ENCODE results near the gene ZNF304. TPM values are rescaled to one million over a fixed set of nuclear protein-coding genes. Genes with fewer than 3 reads are reported as not detected.

Gene ZNF304
- total and polyA plus RNA-seq, 5 donors = 3.9 to 12.6 (median 10.2) TPM

DNA sequence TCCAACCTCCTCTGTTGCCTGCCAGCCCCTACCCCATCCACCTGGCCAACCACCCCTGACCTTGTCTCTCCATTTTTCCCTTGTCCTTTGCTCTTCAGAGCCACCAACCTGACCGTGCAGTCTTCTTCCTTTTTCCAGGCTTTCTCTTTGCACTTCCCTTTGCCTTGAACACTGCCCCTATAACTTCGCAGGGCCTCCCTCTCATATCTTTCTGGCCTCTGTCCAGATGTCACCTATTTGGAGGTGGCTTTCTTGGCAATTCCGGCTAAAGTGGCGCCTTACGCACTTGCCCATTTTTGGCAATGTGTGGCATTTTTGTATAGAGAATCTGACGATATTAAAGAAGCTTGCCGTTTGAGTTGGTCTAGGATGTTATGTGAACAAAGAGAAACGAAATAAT lies 30.0 kb upstream of the ZNF304 start:
- intact Hi-C loops (cut with DNase I) = no loop called here
- no peaks in the 10 kb centered on the region for H3K27me3 ChIP-seq (ENCODE audit: control insufficient read depth, insufficient read depth)
- no peak for ATAC-seq
- H3K4me1 ChIP-seq (ENCODE audit: control insufficient read depth, insufficient read depth, low read length) = no peaks in the 10 kb centered on the region
- no peaks in the 10 kb centered on the region for H3K9me3 ChIP-seq (ENCODE audit: control insufficient read depth, low read length)
- WGBS = 28% methylated on average over 8 of the region's 8 CpGs
- no peak for DNase-seq
- peak overlapping the region; percentile 73 for H3K4me3 ChIP-seq (ENCODE audit: low read length)
- peak overlapping the region; percentile 50 for H3K27ac ChIP-seq (ENCODE audit: low read length)

DNA sequence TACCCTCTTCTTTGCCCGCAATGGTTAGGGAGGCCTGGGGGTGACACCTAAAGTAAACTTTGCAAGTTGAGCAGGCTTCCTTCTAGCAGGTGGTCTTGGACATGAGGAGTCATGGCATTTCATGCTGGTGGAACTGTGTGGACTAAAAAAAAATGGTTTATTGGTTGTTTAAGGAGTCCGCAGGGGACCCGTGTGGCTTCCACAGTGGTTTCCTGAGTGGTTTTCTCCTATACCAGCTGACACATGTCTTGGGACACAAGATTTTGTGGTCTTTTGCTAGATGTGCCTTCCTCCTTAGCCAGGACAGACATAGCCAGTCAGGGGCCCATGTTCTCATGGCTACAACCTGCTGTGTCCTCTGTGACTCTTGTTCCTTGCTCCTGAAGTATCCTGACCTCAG lies 29.3 kb upstream of the ZNF304 start:
- H3K4me1 ChIP-seq (ENCODE audit: control insufficient read depth, insufficient read depth, low read length) = no peaks in the 10 kb centered on the region
- H3K27me3 ChIP-seq (ENCODE audit: control insufficient read depth, insufficient read depth) = no peaks in the 10 kb centered on the region
- DNase-seq (no peak), ATAC-seq (no peak)
- H3K9me3 ChIP-seq (ENCODE audit: control insufficient read depth, low read length) = no peaks in the 10 kb centered on the region
- intact Hi-C loops (cut with DNase I) = no loop called here
- 69% methylated on average over 3 of the region's 3 CpGs for WGBS
- H3K4me3 ChIP-seq (ENCODE audit: low read length) = peak overlapping the region; percentile 73
- H3K27ac ChIP-seq (ENCODE audit: low read length) = no peak overlapping the region

DNA sequence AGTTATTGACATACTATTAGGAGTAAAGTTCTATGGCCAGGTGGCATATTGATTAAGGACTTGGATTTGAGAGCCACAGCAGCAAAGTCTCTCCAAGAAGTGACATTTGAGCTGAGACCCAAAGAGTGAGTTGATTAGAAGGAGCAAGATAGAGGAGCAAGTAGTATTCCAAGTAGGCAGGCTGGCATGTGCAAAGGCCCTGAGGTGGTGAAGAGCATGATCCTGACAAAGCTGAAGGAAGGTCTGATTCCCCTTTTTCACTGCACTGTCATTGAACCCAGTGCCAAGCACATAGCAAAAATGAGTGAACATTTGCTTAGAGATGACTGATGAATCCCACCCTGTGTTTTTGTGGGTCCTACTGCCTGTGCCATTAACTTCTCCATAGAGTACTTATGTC lies 26.1 kb upstream of the ZNF304 start:
- intact Hi-C loops (cut with DNase I) = no loop called here
- DNase-seq (no peak), ATAC-seq (no peak)
- peaks cover 3% of the 10 kb centered on the region for H3K9me3 ChIP-seq (ENCODE audit: control insufficient read depth, low read length)
- H3K4me3 ChIP-seq (ENCODE audit: low read length) = no peak overlapping the region
- no peaks in the 10 kb centered on the region for H3K4me1 ChIP-seq (ENCODE audit: control insufficient read depth, insufficient read depth, low read length)
- no peaks in the 10 kb centered on the region for H3K27me3 ChIP-seq (ENCODE audit: control insufficient read depth, insufficient read depth)
- no peak overlapping the region for H3K27ac ChIP-seq (ENCODE audit: low read length)

DNA sequence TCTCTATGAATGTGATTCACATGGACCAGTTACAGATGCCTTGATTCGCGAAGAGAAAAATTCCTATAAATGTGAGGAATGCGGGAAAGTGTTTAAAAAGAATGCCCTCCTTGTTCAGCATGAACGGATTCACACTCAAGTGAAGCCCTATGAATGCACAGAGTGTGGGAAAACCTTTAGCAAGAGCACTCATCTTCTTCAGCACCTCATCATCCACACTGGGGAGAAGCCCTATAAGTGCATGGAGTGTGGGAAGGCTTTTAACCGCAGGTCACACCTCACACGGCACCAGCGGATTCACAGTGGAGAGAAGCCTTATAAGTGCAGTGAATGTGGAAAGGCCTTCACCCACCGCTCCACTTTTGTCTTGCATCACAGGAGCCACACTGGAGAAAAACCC lies 23.1 kb upstream of the ZNF304 start:
- Histone ChIP-seq H3K4me3 (ENCODE audit: low read length) (no peak overlapping the region), H3K27ac (ENCODE audit: low read length) (no peak overlapping the region), H3K27me3 (ENCODE audit: control insufficient read depth, insufficient read depth) (no peaks in the 10 kb centered on the region), H3K4me1 (ENCODE audit: control insufficient read depth, insufficient read depth, low read length) (no peaks in the 10 kb centered on the region), H3K9me3 (ENCODE audit: control insufficient read depth, low read length) (peaks cover 3% of the 10 kb centered on the region)
- no peak for ATAC-seq
- DNase-seq = no peak
- WGBS = 95% methylated on average over 8 of the region's 8 CpGs
- intact Hi-C loops (cut with DNase I) = no loop called here

DNA sequence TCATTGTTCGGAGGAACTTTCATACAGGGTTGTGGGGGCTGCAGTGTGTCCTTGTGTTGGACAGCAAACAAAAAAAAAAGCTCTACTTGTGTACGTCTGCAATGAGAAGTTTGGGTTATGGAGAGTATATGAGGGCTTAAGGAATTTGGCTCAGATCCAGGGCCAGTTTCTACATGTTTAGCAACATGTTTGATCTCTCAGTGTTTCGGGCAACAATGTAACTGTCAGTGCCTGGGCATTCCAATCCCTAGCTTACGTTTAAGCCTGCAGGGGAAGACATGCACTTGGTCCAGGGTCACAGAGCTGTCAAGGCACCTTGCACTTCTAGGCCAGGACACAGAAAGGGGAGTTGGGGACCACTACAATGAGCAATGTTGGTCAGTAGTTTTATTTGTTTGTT lies 16.9 kb upstream of the ZNF304 start:
- 84% methylated on average over 4 of the region's 4 CpGs for WGBS
- intact Hi-C loops (cut with DNase I) = no loop called here
- Histone ChIP-seq H3K27ac (ENCODE audit: low read length) (no peak overlapping the region), H3K9me3 (ENCODE audit: control insufficient read depth, low read length) (no peaks in the 10 kb centered on the region), H3K27me3 (ENCODE audit: control insufficient read depth, insufficient read depth) (no peaks in the 10 kb centered on the region), H3K4me3 (ENCODE audit: low read length) (no peak overlapping the region), H3K4me1 (ENCODE audit: control insufficient read depth, insufficient read depth, low read length) (peaks cover 5% of the 10 kb centered on the region)
- ATAC-seq (peak in 1 of 2 donors; percentile 16), DNase-seq (no peak)

DNA sequence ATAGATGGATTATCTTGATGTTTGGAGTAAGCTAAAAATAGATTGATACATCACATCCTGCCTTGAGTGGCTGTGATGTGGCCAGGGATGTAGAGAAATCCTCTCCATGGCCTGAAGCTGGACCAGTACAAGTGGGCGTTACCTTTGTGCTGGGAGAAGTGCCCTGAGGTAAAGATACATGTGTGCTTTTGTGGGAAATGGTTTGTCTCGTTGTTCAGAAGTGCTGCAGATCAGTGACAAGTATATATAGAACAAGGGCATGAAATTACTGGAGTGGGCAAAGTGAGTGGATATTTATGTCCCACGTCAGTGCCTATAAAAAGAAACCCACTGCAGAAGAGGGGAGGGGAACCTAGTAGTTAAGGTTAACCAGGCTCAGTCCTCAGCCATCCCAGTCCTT lies 12.2 kb upstream of the ZNF304 start:
- intact Hi-C loops (cut with DNase I) = no loop called here
- H3K27ac ChIP-seq (ENCODE audit: low read length) = peak overlapping the region; percentile 79
- H3K4me1 ChIP-seq (ENCODE audit: control insufficient read depth, insufficient read depth, low read length) = peaks cover 5% of the 10 kb centered on the region
- no peaks in the 10 kb centered on the region for H3K27me3 ChIP-seq (ENCODE audit: control insufficient read depth, insufficient read depth)
- ATAC-seq = peak; percentile 80 to 83
- H3K9me3 ChIP-seq (ENCODE audit: control insufficient read depth, low read length) = no peaks in the 10 kb centered on the region
- WGBS = 43% methylated on average over 3 of the region's 3 CpGs
- H3K4me3 ChIP-seq (ENCODE audit: low read length) = no peak overlapping the region
- no peak for DNase-seq

DNA sequence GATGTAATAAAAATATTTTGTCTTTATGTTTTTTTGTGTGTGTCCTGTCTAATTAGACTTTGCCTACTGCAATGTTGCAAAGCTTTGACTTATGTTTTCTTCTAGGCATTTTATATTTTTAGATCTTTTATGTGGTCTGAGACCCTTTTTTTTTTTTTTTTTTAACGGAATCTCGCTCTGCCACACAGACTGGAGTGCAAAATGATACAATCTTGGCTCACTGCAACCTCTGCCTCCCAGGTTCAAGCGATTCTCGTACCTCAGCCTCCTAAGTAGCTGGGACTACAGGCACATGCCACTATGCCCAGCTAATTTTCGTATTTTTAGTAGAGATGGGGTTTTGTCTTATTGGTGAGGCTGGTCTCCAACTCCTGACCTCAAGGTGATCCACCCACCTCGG lies 8.5 kb upstream of the ZNF304 start:
- Histone ChIP-seq H3K9me3 (ENCODE audit: control insufficient read depth, low read length) (no peaks in the 10 kb centered on the region), H3K27me3 (ENCODE audit: control insufficient read depth, insufficient read depth) (no peaks in the 10 kb centered on the region), H3K4me1 (ENCODE audit: control insufficient read depth, insufficient read depth, low read length) (peaks cover 5% of the 10 kb centered on the region), H3K27ac (ENCODE audit: low read length) (no peak overlapping the region), H3K4me3 (ENCODE audit: low read length) (no peak overlapping the region)
- no peak for DNase-seq
- intact Hi-C loops (cut with DNase I) = no loop called here
- ATAC-seq = no peak
- 75% methylated on average over 6 of the region's 6 CpGs for WGBS

DNA sequence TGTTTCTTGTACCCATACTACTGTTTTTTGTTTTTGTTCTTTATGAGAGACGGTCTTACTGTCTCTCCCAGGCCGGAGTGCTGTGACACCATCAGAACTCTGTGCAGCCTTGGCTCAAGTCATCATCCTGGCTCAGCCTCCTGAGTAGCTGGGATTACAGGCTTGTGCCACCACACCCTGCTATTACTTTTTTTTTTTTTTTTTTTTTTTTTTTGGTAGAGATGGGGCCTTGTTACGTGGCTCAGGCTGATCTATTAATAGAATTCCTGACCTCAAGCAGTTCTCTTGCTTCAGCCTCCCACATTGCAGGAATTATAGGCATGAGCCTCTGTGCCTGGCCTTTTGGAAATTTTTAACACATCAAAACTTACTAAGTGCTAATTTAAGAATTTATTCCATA lies 2.9 kb upstream of the ZNF304 start:
- intact Hi-C loops (cut with DNase I) = no loop called here
- WGBS = 66% methylated on average over 3 of the region's 3 CpGs
- DNase-seq (no peak), ATAC-seq (no peak)
- H3K4me3 ChIP-seq (ENCODE audit: low read length) = no peak overlapping the region
- H3K4me1 ChIP-seq (ENCODE audit: control insufficient read depth, insufficient read depth, low read length) = peaks cover 12% of the 10 kb centered on the region
- H3K27me3 ChIP-seq (ENCODE audit: control insufficient read depth, insufficient read depth) = no peaks in the 10 kb centered on the region
- H3K9me3 ChIP-seq (ENCODE audit: control insufficient read depth, low read length) = no peaks in the 10 kb centered on the region
- no peak overlapping the region for H3K27ac ChIP-seq (ENCODE audit: low read length)

DNA sequence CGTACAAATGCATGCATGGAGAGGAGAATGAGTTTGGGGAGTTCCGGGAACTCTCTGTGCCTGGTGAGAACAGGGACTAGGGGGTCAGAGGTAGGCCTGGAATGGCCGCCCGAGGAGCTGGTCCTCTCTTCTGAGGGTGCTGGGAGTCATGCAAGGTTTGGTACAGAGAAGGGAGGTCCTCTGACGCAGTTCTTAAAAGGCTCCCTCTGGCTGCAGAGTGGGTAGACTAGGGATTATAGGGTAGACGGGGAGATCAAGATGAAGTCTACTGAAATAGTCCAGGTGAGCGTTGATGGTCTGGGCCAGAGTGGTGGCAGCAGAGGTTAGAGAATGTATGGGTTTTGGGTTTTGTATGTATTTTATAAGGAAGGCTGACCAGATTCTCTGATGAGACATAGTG lies 796 bp downstream of the ZNF304 start:
- no peak for DNase-seq
- H3K9me3 ChIP-seq (ENCODE audit: control insufficient read depth, low read length) = peaks cover 4% of the 10 kb centered on the region
- WGBS = 16% methylated on average over 7 of the region's 7 CpGs
- H3K4me1 ChIP-seq (ENCODE audit: control insufficient read depth, insufficient read depth, low read length) = peaks cover 15% of the 10 kb centered on the region
- peak overlapping the region; percentile 78 for H3K27ac ChIP-seq (ENCODE audit: low read length)
- ATAC-seq = peak in 1 of 2 donors; percentile 2
- no peaks in the 10 kb centered on the region for H3K27me3 ChIP-seq (ENCODE audit: control insufficient read depth, insufficient read depth)
- intact Hi-C loops (cut with DNase I) = no loop called here
- peak overlapping the region; percentile 84 for H3K4me3 ChIP-seq (ENCODE audit: low read length)

DNA sequence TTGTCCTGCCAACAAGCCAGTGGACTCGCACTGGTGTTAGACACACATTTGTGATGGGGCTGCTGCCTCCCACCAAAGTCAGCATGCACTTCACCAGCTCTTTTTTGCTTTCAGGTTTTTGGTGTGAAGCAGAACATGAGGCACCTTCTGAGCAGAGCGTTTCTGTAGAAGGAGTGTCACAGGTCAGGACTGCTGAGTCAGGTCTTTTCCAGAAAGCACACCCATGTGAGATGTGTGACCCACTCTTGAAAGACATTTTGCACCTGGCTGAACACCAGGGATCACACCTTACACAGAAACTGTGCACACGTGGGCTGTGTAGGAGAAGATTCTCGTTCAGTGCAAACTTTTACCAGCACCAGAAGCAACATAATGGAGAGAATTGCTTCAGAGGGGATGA lies 4.8 kb downstream of the ZNF304 start:
- ATAC-seq (no peak), DNase-seq (no peak)
- peaks cover 4% of the 10 kb centered on the region for H3K9me3 ChIP-seq (ENCODE audit: control insufficient read depth, low read length)
- 93% methylated on average over 4 of the region's 4 CpGs for WGBS
- H3K27ac ChIP-seq (ENCODE audit: low read length) = no peak overlapping the region
- H3K27me3 ChIP-seq (ENCODE audit: control insufficient read depth, insufficient read depth) = no peaks in the 10 kb centered on the region
- intact Hi-C loops (cut with DNase I) = no loop called here
- H3K4me3 ChIP-seq (ENCODE audit: low read length) = no peak overlapping the region
- peaks cover 15% of the 10 kb centered on the region for H3K4me1 ChIP-seq (ENCODE audit: control insufficient read depth, insufficient read depth, low read length)

DNA sequence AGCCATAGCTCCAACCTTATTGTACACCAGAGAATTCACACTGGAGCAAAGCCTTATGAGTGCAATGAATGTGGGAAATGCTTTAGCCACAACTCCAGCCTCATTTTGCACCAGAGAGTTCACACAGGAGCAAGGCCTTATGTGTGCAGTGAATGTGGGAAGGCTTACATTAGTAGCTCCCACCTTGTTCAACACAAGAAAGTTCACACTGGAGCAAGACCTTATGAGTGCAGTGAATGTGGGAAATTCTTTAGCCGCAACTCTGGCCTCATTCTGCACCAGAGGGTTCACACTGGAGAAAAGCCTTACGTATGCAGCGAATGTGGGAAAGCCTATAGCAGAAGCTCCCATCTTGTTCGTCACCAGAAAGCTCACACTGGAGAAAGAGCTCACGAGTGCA lies 6.3 kb downstream of the ZNF304 start:
- Histone ChIP-seq H3K27ac (ENCODE audit: low read length) (no peak overlapping the region), H3K4me1 (ENCODE audit: control insufficient read depth, insufficient read depth, low read length) (peaks cover 9% of the 10 kb centered on the region), H3K4me3 (ENCODE audit: low read length) (no peak overlapping the region), H3K9me3 (ENCODE audit: control insufficient read depth, low read length) (peaks cover 4% of the 10 kb centered on the region), H3K27me3 (ENCODE audit: control insufficient read depth, insufficient read depth) (no peaks in the 10 kb centered on the region)
- DNase-seq (no peak), ATAC-seq (no peak)
- intact Hi-C loops (cut with DNase I) = no loop called here
- 95% methylated on average over 5 of the region's 5 CpGs for WGBS

DNA sequence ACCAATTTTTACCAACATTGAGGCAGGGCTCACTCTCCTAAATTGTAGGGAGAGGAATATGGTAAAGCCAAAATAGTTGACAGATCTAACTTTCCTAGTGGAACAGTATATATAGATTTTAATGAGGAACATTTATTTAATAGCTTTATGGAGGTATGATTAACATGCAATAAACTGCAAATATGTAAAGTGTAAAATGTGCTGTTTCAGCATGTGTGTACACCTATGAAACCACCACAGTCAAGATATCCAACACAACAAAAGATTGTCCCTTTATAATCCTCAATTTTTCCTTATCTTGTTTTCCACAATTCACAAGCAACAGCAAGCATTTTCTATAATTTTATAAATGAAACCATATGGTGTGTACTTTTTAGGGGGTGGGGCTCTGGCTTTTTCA lies 8.2 kb downstream of the ZNF304 start:
- Histone ChIP-seq H3K4me3 (ENCODE audit: low read length) (no peak overlapping the region), H3K9me3 (ENCODE audit: control insufficient read depth, low read length) (peaks cover 4% of the 10 kb centered on the region), H3K27me3 (ENCODE audit: control insufficient read depth, insufficient read depth) (no peaks in the 10 kb centered on the region), H3K27ac (ENCODE audit: low read length) (no peak overlapping the region), H3K4me1 (ENCODE audit: control insufficient read depth, insufficient read depth, low read length) (no peaks in the 10 kb centered on the region)
- intact Hi-C loops (cut with DNase I) = no loop called here
- DNase-seq (no peak), ATAC-seq (no peak)

Data from right cardiac atrium (tissue), 5 donors.